Measurements from ENCODE around the gene POLDIP3.

- no peak for TF ChIP-seq EZH2phosphoT487 (IDR thresholded peaks at IDR 0.05; ENCODE audit: low read depth, severe bottlenecking, unreplicated experiment)
- TF ChIP-seq, protein P1, sequence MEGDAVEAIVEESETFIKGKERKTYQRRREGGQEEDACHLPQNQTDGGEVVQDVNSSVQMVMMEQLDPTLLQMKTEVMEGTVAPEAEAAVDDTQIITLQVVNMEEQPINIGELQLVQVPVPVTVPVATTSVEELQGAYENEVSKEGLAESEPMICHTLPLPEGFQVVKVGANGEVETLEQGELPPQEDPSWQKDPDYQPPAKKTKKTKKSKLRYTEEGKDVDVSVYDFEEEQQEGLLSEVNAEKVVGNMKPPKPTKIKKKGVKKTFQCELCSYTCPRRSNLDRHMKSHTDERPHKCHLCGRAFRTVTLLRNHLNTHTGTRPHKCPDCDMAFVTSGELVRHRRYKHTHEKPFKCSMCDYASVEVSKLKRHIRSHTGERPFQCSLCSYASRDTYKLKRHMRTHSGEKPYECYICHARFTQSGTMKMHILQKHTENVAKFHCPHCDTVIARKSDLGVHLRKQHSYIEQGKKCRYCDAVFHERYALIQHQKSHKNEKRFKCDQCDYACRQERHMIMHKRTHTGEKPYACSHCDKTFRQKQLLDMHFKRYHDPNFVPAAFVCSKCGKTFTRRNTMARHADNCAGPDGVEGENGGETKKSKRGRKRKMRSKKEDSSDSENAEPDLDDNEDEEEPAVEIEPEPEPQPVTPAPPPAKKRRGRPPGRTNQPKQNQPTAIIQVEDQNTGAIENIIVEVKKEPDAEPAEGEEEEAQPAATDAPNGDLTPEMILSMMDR (IDR thresholded peaks at IDR 0.05; ENCODE audit: poor library complexity), result no peak
Measured at GRCh38 chr22:42581762-42582716, 32.6 kb downstream of the POLDIP3 start.

Measured in hepatocyte (in vitro differentiated cells).